HG03457 (cell line): ENCODE data around the gene CYP27A1.
"Not testable (repeated sequence)": the region's sequence is repeated elsewhere in the genome, so short reads cannot be mapped to it uniquely, and the experiment has no call there.

Source experiments
- ATAC-seq: cut with Tn5 transposase; IDR thresholded peaks from one replicate; pipeline ENCODE4 v1.9.1; 2021; ENCODE audit warnings: moderate number of reproducible peaks; ENCODE audit not compliant: unreplicated experiment

Gene CYP27A1

DNA sequence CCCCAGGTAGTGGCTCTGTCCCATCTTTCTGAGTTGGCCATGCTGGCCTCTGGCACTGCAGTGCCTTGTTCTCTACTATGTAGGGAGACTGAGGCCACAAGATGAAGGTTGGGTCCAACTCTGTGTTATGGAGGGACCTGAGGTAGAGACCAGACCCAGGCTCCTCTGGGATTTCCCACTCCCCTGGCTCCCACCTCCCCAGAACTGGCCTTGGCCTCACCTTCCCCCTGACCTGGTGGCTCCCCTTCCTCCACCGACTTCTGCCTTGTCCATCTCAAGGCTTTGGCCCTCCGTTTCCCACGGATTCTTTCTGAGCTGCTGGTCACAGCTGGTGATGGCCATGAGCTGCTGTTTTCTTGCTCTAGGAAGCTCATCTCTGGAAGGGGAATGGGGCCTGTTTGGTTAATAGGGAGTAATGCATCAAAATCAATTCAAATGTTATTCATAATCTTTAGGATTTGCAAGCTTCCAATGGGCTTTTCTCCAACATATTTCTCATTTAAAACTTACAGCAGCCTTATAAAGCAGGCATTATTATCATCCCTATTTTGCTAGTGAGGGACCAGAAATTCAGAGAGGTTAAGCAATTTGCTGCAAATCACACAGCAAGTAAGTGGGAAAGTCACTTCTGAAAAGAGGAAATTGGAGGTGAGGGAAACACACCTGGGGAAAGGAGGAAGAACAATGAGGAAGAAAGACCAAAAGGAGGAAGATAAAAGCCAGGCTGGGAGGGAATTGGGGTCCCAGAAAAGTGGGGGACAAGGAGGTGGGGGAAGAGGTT is 48.8 kb downstream of the CYP27A1 start:
- no peak for ATAC-seq

DNA sequence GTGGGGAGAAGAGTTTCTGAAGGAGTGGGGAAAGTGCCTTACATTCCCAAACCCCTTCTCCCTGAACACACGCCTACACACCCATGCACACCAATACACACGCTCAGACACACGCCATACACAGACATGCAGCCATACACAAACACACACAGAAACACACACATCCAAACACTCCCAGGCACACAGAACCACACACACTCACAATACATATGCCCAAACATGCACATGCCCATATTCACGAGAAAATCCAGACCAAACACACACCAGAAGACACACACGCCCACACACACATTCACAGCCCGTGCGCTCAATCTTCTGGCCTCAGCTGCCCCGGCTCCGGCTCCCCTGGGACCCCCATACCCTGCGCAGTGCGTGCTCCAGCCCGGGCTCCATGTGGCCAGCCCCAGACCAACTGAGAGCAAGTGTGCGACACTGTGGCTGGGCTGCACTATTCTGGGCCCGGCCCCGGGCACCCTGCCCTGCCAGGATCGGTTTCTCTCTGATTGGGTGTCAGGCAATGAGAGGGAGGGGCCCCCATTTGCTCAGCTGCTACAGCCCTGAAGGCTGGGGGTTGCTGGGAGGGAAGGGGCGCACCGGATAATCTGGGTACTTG is 49.5 kb downstream of the CYP27A1 start, which contains the start of gene PRKAG3:
PRKAG3 (minus strand) TSS at position 426 of the 613 bp plus-strand sequence.
- ATAC-seq, result no peak

DNA sequence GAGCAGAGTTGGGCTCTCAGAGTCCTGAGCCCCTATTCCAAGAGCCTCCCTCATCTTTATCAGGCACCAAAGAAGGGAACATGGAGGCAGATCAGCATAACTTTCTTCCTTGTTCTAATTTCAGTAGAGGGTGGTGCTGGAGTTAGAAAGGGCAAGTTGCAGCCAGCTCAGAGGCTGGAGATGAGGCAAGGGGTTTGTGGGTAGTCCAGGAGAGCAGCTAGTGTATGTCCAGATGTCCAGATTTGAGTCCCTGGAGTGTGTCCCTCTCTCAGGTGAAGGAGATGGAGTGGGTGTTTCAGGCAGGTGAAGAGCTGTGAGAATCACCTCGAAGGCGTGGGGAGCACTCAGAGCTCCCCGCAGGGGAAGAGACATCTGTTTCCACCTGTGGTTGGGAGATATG is 50.1 kb downstream of the CYP27A1 start:
- no peak for ATAC-seq

DNA sequence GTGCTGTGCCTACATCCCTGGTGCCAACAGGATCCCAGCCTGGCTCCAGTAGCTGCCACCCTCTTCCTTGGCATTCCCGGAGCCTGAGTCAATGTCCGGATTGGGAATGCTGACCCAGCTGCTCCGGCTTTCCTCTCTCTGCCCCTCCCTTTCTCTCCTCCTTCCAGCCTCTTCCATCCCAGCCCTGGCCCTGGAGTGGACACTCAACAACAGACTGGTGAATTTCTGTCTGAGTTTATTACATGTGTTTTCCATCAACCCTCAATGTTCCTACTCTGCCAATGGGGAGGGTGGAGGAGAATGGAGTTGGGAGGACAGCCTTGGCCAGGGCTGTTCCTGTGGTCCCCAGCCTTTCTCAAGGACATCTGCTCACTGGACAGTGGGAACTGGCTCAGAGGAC is 50.6 kb downstream of the CYP27A1 start:
- no peak for ATAC-seq

DNA sequence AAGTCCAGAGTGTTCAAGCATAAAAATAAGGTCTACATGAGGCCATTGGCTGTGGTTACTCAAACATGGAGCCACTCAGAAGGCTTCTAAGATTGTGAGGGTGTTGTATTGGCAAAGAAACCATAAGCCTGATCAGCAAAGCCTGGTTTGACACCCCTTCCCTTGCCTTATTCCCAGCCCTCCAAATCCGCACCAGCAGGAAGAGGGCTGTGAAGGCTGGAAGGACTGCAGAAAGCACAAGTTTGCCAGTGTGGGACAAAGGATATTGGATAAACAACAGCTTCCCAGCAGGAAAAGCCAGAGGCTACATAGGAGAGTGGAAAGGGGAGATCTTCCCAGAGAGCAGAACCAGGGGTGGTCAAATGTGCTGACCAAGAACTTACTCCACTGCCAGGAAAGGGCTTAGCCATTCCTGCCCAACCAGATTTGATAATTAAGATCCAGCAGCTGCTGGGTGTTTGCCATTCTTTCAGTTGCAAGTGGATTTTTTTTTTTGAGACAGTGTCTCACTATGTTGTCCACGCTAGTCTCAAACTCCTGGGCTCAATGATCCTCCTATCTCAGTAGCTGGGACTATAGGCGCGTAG is 51.2 kb downstream of the CYP27A1 start:
- no peak for ATAC-seq

DNA sequence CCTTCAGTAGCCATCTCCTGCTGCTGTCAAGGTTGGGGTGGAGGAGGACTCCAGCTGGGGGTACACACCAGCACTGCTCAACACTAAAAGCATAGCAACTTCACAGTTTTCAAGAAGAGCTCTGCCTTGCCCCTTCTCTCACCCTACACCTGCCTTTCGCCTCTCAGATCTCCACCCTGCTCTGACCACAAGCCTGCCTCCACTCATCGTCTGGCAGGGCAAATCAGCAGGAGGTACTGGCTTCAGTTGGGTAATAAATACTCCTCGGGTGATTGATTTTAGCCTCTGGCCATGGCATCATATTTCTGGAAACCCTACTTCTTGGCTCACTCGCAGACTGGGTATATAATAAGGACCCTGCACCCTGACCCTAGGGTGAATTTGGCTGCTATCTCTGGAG is 52.7 kb downstream of the CYP27A1 start:
- no peak for ATAC-seq

DNA sequence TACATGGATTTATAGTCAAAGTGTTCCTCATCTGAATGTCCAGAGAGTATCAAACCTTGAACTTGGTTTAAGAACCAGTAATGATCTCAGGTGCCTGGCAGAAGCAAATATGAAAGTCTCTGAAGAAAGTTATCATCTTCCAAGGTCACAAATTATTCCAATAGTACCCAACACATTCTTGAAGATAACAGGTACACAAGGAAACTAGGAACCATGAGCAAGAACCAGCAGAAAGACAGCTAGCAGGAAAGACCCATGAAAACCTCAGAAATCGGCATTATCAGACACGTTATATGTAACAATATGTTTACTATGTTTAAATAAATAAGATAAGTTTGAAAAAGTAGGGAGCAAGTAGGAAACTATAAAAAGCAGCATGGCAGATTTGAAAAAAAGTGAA is 55.5 kb downstream of the CYP27A1 start:
- no peak for ATAC-seq

DNA sequence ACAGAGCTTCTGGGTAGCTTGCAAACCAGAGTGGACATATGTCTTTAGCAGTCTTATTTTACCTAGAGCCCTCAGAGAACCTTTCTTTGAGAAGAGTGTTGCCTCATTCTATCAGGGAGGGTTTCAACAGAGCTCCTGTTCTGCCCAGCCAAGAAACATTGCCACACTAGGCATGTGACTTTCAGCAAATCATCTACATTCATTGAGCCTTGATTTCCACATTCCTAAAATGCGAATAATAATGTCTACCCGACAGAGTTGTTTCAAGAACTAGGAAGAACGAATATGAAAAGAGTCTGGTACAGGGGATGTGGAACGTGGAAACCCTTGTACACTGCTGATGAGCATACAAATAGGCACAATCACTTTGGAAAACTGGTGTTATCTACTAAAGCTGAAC is 57.5 kb downstream of the CYP27A1 start:
- no peak for ATAC-seq

DNA sequence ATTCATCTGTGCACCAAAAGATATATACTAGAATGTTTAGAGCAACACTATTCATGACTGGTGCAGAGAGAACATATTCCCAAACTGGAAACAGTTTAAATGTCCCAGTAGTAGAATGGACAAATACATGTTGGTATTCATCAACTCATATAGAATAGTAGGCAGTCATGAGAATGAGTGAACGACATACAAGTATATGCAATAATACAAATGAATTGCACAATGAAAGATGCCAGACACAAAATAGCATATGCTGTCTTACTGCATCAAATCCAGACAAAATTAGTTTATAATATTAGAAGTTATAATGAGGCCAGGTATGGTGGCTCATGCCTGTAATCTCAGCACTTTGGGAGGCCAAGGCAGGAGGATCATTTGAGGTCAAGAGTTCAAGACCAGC is 57.9 kb downstream of the CYP27A1 start:
- ATAC-seq, result no peak

DNA sequence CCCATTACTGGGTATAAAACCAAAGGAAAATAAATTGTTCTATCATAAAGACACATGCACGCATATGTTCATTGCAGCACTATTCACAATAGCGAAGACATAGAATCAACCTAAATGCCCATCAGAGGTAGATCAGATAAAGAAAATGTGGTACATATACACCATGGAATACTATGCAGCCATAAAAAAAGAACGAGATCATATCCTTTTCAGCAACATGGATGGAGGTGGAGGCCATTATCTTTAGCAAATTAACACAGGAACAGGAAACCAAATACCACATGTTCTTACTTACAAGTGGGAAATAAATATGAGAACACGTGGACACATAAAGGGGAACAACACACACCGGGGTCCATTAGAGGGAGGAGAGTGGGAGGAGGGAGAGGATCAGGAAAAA is 62.4 kb downstream of the CYP27A1 start:
- not testable (repeated sequence) for ATAC-seq

DNA sequence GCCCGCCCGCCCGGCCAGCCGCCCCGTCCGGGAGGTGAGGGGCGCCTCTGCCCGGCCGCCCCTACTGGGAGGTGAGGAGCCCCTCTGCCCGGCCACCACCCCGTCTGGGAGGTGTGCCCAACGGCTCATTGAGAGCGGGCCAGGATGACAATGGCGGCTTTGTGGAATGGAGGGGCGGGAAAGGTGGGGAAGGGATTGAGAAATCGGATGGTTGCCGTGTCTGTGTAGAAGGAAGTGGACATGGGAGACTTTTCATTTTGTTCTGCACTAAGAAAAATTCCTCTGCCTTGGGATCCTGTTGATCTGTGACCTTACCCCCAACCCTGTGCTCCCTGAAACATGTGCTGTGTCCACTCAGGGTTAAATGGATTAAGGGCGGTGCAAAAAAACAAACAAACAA is 65.0 kb downstream of the CYP27A1 start:
- ATAC-seq, result not testable (repeated sequence)

DNA sequence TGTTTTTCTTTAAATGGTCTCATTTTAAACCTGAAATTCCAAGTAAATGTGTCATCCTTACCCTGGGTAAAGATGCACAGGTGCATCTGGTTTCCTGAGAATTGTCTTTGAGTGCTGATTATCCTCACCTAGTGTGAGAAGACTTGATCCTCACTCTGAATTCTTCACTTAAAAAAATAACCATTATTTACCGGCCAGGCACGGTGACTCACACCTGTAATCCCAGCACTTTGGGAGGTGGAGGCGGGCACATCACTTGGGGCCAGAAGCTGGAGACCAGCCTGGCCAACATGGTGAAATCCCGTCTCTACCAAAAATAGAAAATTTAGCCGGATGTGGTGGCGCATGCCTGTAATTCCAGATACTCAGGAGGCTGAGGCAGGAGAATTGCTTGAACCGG is 67.8 kb downstream of the CYP27A1 start:
- ATAC-seq, result no peak

DNA sequence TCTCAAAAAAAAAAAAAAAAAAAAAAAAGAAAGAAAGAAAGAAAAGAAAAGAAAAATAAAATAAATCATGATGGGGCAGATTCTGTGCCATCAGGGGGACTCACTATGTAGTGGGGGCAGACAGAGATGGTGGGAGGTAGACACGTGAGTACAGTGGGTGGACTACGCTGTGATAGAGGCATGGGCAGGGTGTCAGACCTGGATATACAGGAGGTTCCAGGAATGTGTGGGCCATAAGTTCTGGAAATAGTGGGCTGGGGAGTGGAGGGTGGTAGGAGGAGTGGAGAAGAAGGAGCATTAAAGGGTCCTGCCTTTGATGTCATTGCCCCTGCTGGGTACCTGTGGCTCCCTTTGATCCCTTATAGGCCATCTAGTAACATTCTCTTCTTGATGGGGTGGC is 68.8 kb downstream of the CYP27A1 start:
- ATAC-seq, result no peak

DNA sequence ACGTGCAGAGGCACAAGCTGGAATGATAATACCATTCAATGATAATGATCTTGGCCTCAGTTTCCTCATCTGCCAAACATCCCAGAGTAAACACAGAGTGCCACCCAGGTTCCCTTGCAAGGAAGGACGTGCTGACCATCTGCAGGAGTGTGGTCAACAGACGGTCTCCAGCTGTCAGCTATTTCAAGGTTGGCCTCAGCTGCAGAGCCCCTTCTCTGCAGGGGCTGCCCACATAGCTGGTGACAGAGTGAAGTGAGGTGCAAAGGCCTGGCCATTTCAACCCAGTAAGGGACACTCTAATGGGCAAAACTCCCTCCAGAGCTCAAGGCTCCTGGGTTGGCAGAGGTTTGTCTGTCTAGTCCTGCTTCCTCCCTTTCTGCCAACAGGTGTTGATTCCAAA is 69.3 kb downstream of the CYP27A1 start:
- no peak for ATAC-seq

DNA sequence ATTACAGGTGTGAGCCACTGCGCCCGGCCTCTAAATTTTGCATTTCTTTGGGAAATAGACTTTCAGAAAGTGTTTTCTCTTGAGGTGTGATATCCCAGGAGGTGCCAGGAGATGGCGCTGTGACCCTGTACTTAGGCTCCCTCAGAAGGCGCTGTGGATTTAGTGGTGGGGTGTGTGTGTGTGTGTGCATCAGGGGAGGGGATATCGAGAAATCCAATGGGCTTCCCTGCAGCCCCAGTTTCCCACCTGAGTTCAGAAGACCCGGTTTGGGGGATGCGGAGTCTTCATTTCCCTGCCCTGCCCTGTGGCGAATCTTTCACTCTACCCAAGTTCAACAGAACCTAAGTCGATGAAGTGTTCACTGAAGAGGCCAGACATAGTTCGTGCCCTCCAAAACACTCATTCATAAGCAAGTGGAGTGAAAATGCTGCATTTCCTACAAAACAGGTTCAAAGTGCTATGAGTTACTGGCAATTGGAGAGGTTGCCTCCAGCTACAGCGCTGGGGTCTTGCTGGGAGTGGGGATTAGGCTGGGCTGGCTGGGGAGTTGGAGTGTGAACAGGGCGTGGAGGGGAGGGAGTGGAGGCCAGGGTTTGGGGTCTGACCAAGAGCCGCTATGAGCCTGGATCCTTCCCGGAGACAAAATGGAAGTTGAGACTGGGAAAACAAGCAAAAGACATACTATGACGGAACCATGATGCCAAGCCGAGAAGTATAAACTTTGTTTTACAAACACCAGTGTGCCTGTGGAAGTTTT is 71.1 kb downstream of the CYP27A1 start:
- ATAC-seq, result no peak

DNA sequence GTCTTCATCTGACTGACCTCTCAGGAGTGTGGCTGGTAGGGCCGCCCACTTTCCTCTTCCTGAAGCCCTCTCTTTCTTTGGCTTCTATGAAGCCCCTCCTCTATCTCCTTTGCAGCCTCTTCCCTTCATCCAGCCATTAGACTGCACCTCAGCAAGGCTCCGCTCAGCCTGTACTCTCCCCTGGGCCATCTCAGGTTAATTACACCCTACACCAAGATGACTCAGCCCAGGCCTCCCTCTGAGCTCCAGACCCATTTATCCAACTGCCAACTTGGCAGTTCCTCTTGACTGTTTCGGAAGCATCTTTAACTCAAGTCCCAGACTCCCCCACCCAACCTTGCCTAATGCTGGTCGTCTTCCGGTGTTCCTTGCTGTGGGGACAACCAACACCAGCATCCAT is 71.8 kb downstream of the CYP27A1 start:
- no peak for ATAC-seq

DNA sequence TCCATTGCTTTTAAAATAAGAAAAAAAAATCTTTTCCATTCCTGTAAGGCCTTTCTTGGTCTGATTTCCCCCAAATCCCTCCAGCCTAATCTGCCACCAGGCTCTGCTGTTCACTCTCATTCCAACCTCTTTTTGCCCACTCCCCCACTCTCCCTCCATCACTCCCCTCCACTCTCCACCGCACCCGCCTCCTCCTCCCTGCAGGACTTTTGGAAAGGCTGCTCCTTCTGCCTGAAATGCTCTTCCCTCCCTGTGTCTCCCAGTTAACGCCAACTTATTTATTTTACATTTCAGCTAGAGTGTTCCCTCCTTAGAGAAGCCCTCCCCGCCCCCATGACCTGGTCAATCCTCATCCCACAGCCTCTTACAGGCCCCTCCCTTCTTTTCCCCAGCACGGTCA is 72.9 kb downstream of the CYP27A1 start:
- ATAC-seq, result no peak

DNA sequence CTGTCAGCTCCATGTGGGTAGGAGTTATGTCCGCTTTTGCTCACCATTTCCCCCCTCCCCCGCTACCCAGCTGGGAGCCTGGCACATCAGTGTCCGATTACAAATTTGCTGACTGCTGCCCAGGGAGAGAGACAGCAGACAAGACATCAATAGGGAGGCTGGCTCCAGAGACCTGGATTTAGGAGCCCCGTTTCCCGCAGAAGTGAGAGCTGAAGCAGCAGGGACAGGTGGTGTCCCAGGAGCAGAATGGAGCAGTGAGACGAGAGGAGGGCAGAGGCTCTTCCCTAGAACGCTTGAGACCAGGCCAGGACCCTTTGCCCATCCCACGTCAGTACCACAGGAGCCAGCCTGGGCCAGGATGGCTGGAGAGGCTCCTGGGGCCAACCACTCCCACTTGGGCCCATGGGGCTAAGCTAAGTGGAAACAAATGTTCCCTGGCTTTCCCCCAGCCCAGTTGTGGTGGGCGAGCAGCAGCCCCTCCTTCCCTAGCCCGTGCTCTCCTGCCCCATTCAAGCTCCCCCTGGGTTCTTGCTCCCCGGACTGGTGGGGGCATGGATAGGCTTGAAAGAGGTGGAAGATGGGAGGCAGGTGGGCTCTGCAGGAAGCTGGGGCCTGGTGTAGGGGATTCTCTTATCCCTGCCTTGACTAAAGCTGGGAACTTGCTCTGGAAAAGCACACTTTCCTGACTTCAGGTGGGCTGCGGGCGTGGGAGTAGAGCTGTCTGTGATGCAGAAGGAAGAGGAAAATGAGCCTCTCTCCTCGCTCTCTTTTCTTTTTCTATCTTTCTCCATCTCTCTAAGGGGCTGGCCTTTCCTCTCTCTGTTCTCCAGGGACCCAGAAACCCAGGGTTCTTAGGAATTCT is 73.6 kb downstream of the CYP27A1 start:
- no peak for ATAC-seq

DNA sequence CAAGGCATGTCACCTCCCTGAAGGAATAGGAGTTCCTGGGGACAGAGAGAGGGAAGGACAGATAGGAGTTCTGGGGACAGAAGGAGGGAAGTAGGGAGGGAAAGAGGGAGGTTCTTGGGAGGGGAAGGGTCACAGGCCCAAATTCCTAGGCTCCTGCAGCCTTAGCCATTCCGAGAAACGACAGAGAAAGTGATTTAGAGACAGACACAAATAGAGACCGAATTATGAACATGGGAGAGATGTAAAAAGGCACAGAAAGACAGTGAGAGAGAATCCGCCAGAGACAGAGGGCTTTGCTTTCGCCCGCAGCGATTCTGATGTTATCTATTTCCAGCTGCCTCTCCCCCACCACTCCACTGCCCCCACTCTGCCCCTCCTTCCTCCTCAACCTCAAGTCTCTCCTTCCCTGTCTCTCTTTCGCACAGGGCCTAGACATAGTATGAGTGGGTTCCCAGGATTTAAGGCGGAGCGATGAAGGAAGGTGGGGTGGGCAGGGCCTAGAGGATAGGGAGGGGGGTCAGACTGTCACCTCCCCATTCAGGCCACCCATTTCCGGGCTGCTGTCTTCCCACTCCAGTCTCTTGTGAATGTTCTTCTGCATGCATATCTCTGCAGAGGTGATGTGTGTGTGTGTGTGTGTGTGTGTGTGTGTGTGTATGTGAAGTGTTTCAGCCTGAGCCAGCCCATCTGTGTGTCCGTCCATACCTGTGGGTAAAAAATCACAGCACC is 74.4 kb downstream of the CYP27A1 start:
- ATAC-seq, result no peak

DNA sequence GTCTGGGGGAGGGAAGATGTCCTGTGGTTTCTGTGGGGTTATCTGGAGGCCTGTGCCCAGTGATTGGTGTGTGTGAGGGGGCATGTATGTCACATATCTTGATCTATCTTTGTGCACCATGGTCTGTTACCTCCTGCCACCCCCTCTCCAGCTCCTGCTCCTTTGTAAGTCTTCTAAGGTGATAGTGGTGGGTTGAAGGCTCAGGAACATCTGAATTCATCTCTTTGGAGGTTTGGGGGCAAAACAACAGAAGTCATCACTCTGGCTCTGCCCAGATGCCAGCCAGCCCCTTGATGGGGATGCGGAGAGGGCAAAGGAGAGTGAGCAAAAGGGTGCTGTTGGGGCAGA is 74.9 kb downstream of the CYP27A1 start:
- no peak for ATAC-seq
